ENCODE results near the gene OR6Q1.

OR6Q1 gene

DNA sequence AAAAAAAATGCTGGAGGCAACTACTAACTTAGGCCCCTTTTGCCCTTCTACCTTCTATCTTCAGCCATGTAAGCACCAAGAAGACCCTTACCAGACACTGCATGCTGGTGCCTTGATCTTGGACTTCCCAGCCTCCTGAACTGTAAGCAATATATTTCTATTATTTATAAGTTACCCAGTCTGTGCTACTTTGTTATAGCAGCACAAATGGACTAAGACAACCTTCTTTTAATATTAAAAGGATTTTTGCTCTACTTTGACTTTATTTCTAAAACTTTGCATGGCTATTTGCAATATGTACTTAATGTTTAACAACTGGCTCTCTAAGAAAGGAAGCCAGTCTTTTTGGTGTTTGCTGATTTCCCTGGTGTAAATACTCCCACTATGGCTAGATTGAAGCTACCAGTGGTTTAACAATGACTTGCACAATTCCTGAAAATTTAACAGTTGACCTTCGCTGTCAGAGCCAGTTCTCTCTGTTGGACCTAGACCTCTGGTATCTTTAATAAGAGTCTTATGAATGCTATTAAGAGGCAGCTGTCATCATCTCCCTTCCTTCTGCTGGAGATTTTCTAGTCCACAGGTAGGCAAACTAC is 25.2 kb downstream of the OR6Q1 start:
- DNase-seq (ENCODE audit: low read depth, low spot score): no peak
- H3K27ac ChIP-seq: no peak overlapping the region

GRCh38 chr11:58057481-58057880 is 26.7 kb downstream of the OR6Q1 start:
- no peak for DNase-seq (ENCODE audit: low read depth, low spot score)
- peak overlapping the region; percentile 95 for H3K27ac ChIP-seq

DNA sequence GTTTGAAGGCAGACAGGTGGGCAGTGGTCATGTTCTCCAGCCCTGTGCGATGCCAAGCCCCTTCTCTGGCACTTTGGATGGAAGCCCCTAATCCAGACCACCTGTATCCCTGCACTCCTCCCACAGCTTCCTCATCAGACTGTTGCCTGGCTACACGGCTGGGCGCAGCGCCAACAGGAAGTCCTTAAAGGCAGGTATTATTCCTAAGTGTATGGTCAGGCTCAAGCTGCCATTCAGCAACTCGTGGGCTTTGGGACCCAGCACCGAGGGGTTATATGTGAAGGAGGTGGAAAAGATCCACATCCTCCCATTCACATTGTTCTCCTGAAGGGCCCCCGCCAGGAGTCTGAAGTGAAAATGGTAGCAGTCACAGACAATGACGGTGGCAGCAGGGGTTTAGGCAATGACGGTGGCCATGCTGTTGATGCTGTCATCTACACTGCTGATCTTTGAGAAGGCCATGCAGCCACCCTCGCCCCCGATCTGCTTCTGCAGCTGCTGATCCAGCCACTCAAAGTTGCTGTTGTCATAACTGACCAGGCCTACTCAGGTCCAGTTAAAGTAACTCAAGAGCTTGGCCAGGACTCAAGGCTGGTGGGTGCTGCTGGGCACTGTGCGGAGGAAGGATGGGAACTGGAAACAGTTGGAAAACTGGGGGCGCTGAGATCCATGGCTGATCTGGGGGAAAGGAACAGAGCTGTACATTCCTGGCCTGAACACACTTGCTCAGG is 27.7 kb downstream of the OR6Q1 start:
- peak overlapping the region; percentile 95 for H3K27ac ChIP-seq
- DNase-seq (ENCODE audit: low read depth, low spot score): no peak

DNA sequence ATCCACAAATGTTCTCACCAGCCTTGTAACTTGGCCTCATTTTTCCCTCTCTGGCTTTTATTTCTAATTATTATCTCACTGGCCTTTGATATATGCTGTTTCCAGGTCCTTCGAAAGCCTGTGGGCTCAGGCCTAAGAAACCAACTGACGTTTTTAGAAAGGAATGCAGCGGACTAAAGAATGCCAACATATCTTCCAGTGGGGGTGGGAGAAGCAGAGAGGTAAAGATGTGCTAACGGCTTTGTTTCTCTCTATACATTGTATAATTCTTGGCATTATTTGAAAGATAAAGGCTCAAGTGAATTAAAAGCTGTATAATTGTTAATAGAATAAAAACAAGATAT is 28.2 kb downstream of the OR6Q1 start:
- peak; percentile 57 for DNase-seq (ENCODE audit: low read depth, low spot score)
- peak overlapping the region; percentile 95 for H3K27ac ChIP-seq

DNA sequence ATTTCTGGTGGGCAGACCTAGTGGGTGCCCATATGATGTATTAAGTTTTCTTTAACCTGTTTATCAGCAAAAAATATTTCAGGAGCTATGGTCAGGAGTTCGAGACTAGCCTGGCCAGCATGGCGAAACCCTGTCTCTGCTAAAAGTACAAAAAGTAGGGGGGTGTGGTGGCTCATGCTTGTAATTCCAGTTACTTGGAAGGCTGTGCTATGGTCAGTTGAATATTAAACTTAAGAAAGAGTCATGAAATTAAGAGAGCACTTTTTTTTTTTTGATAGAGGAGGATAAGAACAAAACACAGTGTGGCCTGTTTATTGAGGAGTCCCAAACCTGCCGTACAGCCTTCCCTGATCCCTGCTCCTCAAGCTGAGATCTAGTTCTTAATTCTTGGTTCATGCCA is 29.8 kb downstream of the OR6Q1 start:
- DNase-seq (ENCODE audit: low read depth, low spot score): no peak
- H3K27ac ChIP-seq: peak overlapping the region; percentile 95

DNA sequence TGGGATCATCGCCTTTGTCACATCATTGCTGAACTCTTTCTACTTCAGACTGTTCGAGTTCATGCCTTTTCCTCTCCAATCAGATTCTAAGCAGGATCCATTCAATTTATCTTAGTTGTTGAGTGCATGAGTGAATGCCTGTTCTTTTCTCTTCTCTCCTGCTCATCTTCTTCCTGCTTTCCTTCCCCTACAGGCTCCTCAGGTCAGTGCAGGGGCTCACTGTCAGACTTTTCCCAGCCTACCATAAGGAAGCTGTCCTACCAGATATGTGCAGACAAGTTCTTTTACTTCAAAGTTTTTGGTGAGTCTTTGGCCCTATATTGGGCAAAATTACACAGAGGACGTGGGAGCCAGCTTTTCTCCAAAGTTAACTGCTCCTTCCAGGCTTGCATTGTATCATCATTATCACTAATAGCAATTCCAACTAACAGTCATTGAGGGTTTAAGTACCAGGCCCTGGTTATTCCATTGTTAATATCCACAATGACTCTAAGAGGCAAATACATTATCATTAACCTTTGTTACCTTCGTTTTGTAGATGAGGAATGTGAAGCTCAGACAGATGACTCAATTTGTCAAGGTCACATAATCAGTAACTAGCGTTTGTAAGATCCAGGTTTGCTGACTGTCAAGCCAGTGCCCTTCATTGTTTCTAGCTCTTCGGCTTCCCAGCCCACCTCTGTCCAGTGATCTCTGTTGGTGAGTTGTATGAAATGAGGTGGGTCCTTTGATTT is 30.4 kb downstream of the OR6Q1 start:
- DNase-seq (ENCODE audit: low read depth, low spot score): no peak
- H3K27ac ChIP-seq: peak overlapping the region; percentile 95

DNA sequence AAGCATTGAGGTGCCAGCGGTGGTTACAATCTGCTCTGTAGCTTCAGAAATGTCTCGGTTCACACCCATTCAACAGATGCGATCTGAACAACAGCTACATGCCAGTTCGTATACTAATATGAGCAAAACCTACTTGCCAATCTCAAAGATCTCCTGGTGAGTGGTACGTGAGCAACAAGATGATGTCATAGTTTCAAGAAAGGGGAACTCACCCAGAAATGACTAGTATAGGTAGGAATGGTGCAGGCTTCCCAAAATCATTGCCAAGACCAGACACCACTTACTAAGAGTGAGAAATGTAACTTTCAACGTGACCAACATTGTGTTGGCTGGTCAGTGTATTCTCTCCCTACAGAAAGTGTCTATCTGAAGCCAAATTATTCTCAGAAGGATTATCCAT is 31.1 kb downstream of the OR6Q1 start:
- H3K27ac ChIP-seq: peak overlapping the region; percentile 95
- DNase-seq (ENCODE audit: low read depth, low spot score): peak; percentile 97

DNA sequence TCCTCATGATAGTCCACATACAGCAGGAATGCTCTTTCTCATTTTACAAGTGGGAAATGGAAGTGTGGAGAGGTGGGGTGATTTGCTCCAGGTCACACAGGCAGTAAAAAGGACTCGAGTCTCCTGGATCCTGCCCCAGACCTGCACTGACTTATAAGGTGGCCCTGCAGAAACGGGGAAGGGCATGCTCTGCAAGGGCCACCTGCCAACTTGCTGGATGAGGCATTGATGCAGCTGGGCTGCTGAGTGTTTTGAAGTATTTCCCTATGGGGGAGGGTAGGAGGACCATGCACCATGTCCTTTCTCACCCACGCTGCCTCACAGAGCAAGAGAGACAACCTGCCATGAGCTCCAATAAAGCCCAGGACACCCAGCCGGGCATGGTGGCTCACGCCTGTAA is 36.9 kb downstream of the OR6Q1 start:
- no peak overlapping the region for H3K27ac ChIP-seq
- DNase-seq (ENCODE audit: low read depth, low spot score): no peak

- DNase-seq (ENCODE audit: low read depth, low spot score): no peak
- H3K27ac ChIP-seq: no peak overlapping the region
Observed at GRCh38 chr11:58068655-58069054, 37.9 kb downstream of the OR6Q1 start.

GRCh38 chr11:58070585-58070984 is 39.8 kb downstream of the OR6Q1 start:
- no peak overlapping the region for H3K27ac ChIP-seq
- DNase-seq (ENCODE audit: low read depth, low spot score): no peak

DNA sequence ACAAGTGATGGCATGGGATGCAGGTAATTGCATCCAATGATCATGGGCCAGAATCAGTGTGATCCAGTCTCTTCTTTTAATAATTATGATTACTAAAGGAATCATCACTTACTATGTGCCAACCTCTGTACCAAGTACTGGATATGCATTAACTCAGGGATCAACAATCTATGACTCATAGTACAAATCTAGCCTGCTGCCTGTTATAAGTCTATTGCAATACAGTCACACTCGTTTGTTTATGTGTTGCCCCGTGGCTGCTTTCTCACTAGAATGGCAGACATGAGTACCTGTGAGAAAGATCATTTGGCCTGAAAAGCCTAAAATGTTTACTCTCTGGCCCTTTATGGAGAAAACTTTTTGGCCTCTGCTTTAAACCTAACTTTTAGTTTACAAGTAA is 45.0 kb downstream of the OR6Q1 start:
- peak; percentile 82 for DNase-seq (ENCODE audit: low read depth, low spot score)
- H3K27ac ChIP-seq: peak overlapping the region; percentile 56
